ELF-1 (cell line): ENCODE data around the gene ALOX12B.
"Not testable (repeated sequence)": the region's sequence is repeated elsewhere in the genome, so short reads cannot be mapped to it uniquely, and the experiment has no call there.

ENCODE experiments used
- DNase-seq: peaks from one replicate; pipeline ENCODE4 v3.0.0-alpha.2; 2016; ENCODE audit warnings: low read depth, low spot score

The ALOX12B gene

DNA sequence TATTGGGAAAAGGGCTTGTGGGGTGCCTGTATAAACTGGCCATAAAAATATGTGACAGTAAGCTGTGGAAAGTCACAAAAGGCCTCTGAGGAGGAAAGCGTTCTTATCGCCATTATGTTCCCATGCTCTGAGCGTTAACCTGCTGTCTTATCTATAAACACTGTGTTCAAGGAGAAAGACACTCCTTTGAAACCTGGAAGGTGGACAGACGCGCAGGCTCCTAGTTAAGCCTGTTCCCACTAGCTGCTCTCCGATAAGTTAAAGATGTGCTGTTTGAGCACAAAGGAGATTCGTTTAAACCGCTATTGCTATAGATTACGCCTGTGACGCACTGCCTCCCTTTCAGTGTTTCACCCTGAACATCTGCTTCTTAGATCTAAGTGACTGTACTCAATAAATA lies 5.2 kb downstream of the ALOX12B start:
- DNase-seq = no peak

DNA sequence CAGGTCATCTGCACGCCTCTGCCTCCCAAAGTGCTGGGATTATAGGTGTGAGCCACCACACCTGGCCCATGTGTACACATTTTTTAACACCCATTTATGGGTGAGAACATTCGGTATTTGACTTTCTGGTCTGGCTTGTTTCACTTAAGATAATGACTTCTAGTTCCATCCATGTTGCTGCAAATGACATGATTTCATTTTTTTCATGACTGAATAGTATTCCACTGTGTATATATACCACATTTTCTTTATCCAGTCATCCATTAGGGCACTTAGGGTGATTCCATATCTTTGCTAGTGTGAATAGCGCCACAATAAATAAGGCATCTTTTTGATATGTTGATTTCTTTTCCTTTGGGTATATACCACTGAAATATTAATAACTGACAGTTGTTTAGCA lies 5.6 kb downstream of the ALOX12B start:
- no peak for DNase-seq

DNA sequence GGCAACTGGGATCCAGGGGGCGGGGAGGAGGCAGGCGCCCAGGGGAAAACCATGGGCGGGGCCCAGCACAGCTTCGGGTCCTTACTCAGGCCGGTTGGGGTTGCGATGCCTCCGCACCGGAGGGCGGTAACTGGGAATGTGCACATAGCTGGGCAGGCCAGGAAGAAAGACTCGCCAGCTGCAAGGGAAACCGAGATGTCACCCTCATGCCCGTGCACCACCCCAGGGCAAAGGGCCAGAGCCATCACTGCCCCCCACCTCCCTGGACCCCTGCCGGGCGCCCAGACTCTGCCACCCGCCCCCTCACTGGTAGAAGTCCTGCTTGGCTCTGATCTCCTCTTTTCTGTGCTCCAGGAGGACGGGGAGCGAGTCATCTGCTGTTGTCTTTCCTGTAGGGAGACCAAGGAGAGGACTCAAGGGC lies 6.7 kb downstream of the ALOX12B start:
- no peak for DNase-seq

DNA sequence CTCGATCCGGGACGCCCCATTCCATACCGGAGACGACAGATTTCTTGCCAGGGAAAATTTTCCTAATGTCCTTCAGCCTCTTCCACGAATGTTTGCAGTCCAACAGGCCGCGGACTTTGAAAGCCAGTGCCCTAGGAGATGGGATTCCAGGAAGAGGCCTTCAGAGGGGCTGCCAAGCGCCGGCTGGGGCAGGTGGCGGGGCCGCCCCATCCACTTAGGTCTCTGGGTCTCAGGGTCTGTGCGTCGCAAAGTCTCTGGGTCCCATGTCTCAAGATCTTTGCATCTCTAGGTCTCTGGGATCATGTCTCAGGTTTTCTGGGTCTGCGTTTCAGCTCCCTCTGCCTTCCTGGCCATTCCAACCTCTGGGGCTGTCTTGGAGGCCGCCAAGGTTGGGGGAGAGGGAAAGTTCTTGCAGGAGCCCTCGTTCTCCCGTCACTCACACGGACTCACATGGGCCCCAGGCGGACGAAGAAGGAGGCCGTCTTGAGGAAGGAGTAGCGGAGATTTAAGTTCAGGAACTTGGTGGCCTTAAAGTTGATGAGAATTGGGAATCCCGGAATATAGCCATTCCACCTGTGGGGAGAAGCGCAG lies 7.2 kb downstream of the ALOX12B start:
- no peak for DNase-seq

DNA sequence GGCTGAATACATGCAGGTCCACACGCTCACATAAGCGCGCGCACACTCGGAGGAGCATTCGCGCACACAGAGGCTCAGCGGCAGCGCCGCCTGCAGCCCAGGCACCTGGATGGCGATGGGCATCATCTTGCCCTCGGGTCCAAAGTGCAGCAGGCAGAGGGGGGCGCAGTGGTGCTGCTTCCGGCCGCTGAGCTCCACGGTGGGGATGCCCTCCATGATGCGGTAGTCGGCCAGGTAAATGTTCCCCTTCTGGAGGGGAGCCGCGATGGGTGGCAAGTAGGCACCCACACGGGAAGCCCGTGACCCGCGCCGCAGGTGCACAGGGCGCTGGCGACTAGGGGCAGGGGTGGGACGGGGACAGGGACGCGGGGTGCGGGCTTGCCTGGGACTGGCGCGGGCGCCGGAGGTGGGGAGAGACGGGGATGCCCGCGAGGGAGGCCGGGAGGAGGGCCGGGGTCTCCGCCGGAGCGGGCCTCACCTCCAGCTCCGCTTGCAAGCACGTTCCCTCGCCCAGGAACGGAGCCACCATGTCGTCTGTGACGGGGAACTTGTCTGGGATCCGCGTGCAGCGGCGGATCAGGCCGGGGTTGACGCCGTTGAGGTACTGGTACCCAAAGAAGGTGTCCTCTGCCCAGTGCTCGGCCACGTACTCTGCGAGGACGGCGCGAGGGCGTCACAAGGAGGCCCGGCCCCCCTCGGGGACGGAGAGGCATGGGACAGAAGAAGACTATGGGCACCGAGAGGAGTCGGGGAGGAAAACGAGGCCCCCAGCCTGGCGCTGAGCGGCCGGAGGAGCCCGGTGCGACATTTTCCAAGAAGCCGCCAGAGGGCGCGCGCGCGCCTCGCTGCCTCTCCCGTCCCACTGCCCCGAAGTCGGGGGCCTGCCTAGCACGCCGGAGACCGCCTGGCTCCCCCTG lies 8.0 kb downstream of the ALOX12B start:
- peak; percentile 93 for DNase-seq

DNA sequence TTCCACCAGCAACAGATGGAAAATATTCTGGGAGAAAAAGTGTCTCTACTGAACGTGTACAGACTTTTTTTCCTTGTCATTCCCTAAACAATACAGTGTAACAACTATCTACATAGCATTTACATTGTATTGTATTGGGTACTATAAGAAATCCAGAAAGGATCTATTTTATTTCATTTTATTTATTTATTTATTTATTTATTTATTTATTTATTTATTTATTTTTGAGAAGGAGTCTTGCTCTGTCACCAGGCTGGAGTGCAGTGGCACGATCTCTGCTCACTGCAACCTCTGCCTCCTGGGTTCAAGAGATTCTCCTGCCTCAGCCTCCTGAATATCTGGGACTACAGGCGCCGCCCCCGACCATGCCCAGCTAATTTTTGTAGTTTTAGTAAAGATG lies 9.6 kb downstream of the ALOX12B start:
- not testable (repeated sequence) for DNase-seq

DNA sequence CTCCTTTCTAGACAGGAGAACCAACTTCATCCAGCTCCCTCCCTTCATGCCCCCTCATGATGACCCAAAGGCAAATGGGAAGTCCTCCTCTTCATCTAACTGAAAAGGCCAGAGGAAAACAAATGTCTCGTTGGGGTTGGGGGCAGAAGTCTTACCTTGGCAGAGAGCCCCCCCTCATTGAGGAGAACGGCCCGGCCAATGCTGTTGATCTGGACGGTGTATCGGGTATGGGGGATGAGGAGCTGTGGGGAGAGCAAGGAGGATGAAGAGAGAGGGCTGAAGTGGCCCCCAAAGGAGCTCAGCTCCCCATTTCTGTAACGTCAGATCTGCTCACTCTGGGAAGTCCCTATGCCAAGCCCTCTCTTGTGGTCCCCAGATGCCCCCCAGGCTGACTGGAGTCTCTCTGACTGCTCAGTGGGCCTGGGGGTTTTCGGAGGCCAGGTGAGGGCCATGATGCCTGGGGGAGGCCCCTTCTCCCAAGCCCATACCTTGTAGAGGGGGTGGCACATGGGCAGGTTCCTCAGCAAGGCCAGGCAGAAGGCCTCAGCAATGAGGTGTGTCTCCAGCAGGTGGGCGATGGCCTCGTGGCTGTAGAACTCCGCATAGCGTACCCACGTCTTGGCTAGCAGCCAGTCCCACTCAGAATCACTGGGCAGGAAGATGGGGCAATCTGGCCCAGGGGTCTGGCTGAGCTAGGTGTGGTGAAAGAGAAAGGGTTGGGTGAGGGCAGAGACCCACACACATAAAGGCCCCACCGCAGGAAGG lies 10.8 kb downstream of the ALOX12B start:
- no peak for DNase-seq

DNA sequence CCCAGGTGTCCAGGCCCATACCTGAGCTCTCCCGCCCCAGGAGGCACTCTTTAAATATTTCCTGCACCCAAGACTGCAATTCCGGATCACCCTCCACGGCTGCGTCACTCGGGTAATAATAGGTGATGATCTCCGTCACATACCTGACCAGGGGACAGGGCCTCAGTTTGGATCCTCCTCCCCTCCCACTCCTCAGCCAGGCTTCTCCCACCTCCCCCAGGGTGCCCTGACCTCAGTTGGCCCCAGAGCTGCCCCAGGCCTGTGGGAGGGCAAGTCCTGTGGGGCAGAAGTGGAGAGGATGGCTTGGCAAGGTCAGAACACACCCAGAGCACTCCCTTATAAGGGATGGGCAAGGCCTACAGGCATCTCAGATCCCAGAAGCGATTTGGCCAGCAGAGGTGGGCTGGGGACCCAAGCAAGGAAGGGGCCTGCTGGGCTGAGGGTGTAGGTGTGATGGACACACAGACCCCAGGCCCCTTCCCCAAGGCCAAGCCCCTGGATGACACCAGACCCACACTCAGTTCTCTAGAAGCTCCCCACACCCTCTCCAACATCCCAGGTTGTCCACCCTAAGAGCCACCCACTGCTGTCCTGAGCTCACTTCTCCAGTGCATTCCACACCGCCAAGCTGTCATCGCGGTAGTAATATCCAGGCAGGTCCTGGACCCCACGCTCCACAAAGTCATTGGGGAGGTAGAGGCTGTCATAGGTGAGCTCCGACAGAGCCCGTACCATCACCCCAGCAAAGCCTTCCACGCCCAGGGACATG lies 11.8 kb downstream of the ALOX12B start:
- DNase-seq = no peak

DNA sequence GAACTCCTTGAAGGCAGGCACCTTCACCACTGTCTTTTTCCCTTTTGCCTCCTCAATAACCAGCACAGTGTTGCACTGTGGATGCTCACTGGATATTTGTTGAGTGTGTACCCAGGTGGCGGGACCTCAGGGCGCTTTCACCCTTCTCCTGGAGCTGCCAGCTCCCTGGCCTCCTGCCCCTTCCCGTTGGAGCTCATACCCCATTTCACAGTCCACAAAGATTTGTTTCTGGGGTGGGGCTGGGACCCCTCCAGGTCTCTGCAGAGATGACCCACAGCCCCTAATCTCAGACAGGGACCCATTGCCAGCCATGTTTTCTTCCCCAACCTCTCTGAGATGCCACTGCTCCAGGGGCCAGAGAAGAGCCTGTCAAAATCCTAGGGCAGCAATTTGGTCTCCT lies 12.4 kb downstream of the ALOX12B start:
- no peak for DNase-seq

DNA sequence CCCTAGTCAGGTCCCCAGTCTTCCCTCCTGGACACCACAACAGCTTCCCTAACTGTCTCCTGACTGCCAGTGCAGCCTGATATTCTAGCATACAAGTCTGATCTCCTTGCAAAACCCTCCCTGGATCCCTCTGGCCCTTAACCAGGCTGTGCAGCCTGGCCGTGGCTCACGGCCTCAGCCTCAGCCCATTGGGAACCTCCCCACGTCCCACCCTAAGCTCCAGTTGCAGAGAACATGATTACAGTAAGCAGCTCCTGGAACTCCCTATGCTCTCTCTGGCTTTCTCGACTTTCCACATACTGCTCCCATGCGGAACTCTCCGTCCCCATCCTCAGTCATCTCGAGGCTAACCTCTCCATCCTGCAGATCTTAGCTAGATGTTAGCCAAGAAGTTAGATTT lies 13.0 kb downstream of the ALOX12B start:
- no peak for DNase-seq

DNA sequence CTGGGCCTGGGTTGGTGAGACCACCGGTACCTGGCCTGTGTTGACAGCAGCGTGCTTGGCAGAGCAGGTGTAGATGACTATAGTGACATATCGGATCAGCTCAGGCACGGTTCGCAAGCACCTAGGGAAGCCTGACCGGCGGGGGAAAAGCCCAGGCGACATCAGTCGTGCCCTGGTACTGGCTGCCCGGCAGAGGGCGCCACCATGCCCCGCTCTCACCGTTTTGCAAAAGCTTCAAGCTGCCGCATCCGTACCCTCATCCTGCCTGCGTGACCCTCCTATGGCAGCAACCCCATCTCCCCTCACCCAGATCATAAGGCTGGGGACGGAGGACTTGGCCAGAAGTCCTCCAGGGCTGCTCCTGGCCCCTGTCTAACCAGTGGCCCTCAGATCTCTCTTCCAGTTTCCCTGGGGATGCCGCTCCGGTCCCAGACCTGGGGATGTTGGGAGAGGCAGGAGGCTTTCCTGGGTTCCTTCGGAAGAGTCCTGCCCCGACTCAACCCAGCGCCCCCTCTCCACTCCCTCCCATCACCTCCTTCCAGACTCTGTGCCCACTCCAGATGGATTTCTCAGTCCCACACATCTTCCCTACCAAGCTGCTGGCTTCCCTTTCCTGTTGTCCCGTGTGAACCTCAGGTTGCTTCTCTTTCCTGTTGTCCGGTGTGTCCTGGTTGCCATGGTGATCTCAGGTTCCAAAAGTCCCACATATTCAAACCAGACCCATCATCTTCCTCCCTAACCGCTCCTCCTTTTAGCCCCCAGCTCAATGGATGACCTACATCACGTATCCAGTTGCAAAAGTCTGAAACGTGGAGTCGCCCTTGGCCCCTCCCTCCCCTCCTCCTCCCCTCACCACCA lies 13.7 kb downstream of the ALOX12B start:
- DNase-seq = peak; percentile 89

DNA sequence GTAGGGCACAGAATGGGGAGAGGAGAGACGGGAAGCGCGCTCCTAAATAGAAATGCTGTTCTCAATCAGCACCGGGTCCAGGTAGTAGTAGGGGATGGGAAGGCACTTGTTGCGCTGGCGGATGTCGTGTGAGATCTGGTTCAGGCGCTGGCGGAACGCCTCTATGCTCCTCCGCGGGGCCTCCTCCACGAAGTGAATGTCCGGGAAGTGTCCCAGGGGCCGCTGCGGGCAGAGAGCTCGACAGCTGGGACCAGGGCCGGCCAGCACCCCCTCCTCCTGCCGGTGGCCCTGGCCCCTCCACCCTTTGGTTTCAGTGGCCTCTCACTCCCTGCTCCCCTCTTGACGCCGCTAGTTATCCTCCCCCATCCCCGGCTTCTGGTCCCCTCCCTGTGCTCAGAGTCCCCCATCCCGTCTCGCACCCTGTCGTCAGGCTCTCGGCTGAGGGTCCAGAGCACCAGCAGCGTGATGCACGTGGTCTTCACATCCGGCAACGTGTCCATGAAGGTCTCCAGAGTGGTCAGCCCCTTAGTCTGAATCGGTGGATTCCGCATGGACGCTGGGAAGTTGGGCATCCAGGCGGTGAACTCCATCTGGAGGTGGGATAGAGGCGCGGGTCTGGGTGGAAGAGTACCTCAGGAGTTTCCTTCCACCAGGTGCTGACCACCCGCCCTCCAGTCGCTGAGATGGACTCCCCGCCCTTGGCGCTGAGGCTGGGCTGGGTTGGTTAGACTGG lies 14.6 kb downstream of the ALOX12B start:
- DNase-seq = peak; percentile 20

DNA sequence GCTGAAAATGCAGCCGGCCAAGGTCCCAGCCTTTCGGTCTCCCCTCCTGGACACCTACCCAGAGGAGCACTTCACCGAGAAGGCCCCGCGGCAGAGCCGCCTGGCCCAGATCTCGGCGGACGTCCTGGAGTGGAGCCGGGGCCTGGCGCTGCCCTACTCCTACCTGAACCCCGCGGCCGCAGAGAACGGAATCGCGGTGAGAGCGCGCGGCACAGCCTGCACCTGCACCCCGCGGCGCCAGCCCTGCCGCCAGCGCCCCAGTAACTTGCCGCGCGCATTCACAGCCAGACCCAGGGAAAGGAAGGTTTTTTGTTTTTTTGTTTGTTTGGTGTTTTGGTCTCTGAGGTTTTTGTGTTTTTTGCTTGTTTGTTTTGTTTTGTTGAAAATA lies 15.2 kb downstream of the ALOX12B start:
- no peak for DNase-seq

DNA sequence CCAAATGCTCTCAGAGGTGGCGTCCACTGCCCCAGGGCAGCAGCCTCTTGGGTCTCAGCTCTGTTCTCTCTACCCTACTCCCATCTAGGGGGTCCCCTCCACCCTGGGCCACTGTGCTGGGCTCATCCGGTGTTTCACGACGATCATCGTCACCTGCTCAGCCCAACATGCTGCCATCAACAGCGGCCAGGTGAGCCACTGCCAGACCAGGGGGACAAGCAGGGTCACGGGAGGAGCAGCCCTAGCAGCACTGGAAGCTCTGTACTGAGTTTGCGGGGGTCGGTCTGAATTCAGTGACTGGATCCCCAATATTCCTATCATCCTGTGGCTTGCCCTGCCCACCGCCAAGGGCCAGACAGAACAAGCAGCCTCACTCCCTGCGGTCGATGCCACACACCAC lies 16.0 kb downstream of the ALOX12B start:
- DNase-seq = no peak

DNA sequence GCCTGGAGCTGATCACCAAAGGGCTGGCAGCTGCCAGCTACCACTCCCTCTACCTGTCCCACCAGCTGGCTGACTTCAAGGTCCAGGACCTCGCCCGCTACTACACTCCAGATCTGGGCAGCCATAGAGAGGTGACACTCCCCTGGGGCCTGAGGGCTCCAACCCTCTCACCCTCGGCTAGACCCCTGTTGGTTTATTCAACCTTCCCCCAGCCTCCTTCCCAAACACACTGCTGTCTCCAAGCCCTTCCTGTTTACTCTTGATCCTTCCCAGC lies 18.0 kb downstream of the ALOX12B start:
- no peak for DNase-seq

DNA sequence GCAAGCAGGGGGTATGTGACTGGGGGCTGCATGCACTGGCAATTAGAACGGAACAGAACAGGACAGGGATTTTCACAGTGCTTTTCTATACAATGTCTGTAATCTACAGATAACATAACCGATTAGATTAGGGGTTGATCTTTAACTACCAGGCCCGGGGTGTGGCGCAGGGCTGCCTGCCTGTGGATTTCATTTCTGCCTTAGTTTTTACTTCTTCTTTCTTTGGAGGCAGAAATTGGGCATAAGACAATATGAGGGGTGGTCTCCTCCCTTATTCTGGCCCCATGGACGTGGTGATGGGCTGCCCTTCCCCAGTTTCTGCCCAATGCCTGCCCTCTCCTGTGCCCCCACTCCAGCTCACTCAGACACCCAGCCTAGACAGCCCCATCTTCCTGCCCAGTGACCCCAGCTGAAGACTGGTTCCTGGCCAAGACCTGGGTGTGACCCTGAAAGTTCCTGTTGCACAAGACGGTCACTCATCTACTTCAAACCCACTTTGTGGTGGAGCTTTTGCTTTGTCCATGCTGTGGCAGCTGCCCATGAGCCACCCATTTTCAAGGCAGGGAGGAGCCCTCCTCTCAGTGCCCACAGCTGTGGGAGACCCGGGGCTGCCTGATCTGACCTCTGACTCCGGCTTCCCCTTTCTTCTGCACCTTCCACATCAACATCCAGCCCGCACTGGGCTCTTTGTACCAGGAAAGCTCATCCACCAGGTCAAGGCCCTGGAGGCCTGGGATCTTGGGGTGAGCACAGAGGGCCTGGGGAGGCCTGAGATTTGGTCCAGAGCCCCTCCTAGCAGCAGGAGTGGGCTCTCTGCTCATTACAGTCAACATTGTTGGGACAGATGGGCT lies 18.6 kb downstream of the ALOX12B start:
- DNase-seq = no peak

DNA sequence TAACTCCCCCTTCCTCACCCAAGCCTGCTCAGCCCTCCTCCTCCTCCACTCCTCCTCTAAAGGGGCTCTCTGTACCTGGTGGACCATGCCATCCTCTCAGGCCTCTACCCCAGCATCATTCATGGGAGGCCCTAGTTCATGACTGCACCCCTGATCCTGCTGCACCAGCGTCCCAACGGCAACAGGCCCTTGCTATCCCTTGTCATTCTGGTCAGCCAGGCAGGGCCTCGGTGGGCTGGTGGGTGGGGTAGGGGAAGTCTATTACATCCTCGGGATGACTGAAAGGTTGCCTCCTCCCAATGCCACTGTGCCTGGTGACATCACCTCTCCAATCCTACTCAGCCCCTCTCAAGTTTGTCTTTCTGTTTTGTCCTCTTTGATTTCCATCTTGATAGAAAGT lies 19.7 kb downstream of the ALOX12B start:
- no peak for DNase-seq

DNA sequence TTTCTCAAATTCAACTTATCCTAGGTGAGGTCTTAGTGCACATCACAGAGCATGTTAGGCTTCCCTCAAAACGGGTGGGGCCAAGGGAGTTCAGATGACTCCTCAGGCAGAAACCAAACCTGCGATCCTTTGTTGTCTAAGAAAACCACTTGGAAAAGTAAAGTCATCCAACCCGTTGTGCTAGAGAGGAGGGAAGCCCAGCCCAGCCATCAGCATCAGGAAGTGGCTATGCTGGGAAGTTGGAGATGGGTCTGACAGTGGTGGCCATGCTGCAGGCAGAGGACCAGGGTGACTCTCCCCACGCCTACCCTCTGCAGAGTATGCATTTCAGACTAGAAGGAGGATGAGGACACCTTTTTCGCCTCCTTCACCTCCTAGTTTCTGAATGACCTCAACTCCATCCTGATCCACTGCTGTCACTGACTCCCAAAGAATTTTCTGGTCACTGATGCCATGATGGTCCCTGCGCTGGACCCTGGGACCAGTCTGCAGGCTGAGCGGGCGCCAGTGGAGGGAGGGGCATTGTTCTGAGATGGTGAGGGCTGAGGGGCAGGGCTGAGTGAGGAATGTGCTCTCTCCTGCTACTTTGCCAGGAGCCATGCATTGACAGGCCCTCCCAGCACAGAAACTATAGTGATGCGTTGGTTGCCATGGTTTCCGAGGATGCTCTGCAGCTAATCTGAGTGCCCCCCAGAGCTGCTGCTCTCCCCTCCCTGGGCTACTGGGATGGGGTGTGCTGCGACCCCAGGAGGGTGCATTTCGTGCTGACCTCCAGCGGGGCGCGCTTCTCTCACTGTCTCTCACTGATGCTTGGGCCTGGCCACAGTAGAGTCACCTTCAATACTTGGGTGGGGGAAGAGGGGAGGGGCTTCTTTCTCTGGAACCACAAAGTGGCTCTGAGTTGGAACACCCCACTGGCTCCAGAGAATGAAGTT lies 20.4 kb downstream of the ALOX12B start:
- peak; percentile 31 for DNase-seq
